ENCODE measurements around the gene DYNLT3. TPM values are rescaled to one million over a fixed set of nuclear protein-coding genes. Genes with fewer than 3 reads are reported as not detected.

DYNLT3 gene
- polyA plus RNA-seq, 2 of the 4 experiments (the other 2 are of a cell fraction), result 26.8 to 27.3 TPM

DNA sequence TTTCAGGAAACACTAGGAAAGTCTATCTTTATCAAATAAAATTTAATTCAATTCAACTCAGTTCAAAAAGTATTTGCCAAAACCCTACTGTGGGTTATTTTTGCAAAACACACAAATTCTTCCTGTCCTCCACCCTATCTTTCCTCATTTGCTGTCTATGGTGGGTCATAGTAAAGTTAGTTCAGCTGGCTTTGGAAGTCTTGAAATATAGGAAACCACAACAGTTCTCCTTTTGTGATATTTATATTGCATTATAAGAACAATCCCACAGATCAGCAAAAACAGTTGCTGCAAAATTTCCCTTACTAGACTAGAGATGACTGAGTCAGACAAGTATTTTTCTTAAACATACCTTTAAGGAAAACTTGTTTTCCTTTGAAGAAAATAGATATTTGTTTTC lies 45.3 kb downstream of the DYNLT3 start:
- ChIA-PET CTCF (no interaction called here), POLR2A (no interaction called here)
- ATAC-seq (no peak), DNase-seq (ENCODE audit: low read depth in 1 of 2, low spot score in 1 of 2) (no peak), FAIRE-seq (peak; percentile 93)
- H3K9me3 ChIP-seq, result no peaks in the 10 kb centered on the region
- H3K4me3 ChIP-seq, result no peak overlapping the region
- H3K27ac ChIP-seq, result no peak overlapping the region
- H3K4me2 ChIP-seq, result no peak overlapping the region
- H3K4me1 ChIP-seq, result no peaks in the 10 kb centered on the region
- no peak for TF ChIP-seq HOXB13 (CRISPR knock-in tag; IDR thresholded peaks at IDR 0.05; ENCODE audit: low read depth)
- TF ChIP-seq BHLHE40 (IDR thresholded peaks at IDR 0.05; ENCODE audit: low read depth, low read length), result no peak
- TF ChIP-seq RNF2 (IDR thresholded peaks at IDR 0.05; ENCODE audit: borderline replicate concordance, low read depth), result no peak
- TF ChIP-seq CHD4 (IDR thresholded peaks at IDR 0.05; ENCODE audit: borderline replicate concordance), result no peak
- TF ChIP-seq CBX2 (IDR thresholded peaks at IDR 0.05; ENCODE audit: borderline replicate concordance, low read depth), result no peak
- TF ChIP-seq, protein P1, sequence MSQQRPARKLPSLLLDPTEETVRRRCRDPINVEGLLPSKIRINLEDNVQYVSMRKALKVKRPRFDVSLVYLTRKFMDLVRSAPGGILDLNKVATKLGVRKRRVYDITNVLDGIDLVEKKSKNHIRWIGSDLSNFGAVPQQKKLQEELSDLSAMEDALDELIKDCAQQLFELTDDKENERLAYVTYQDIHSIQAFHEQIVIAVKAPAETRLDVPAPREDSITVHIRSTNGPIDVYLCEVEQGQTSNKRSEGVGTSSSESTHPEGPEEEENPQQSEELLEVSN (IDR thresholded peaks at IDR 0.05; ENCODE audit: borderline replicate concordance, low read depth), result no peak
- no peak for TF ChIP-seq ZNF302 (CRISPR knock-in tag; IDR thresholded peaks at IDR 0.05)
- TF ChIP-seq RAD21 (conservative IDR thresholded peaks at IDR 0.05 in 1 of 2, IDR thresholded peaks at IDR 0.05 in 1 of 2), result no peak
- no peak for TF ChIP-seq CTCF (IDR thresholded peaks at IDR 0.05)
- no peak for TF ChIP-seq KDM5A (IDR thresholded peaks at IDR 0.05)
- no peak for TF ChIP-seq MAZ (IDR thresholded peaks at IDR 0.05; ENCODE audit: borderline replicate concordance, low read depth, low read length)
- TF ChIP-seq MAX (IDR thresholded peaks at IDR 0.05), result no peak
- TF ChIP-seq CHD2 (IDR thresholded peaks at IDR 0.05; ENCODE audit: low read length, partially characterized antibody), result no peak
- TF ChIP-seq EHF (CRISPR knock-in tag; IDR thresholded peaks at IDR 0.05), result no peak
- no peak for TF ChIP-seq RCOR1 (IDR thresholded peaks at IDR 0.05; ENCODE audit: low read depth, low read length)

- Histone ChIP-seq H3K4me3 (no peak overlapping the region), H3K27ac (no peak overlapping the region), H3K4me1 (no peaks in the 10 kb centered on the region), H3K4me2 (no peak overlapping the region), H3K9me3 (no peaks in the 10 kb centered on the region)
- POLR2A ChIA-PET, result no interaction called here
- ATAC-seq (no peak), DNase-seq (ENCODE audit: low read depth in 1 of 2, low spot score in 1 of 2) (no peak), FAIRE-seq (no peak)
- CTCF ChIA-PET, result no interaction called here
- TF ChIP-seq NR3C1 (IDR thresholded peaks at IDR 0.05), result no peak
- TF ChIP-seq RFX5 (IDR thresholded peaks at IDR 0.05), result no peak
- no peak for TF ChIP-seq CEBPB (IDR thresholded peaks at IDR 0.05)
- no peak for TF ChIP-seq ZFP36 (IDR thresholded peaks at IDR 0.05; ENCODE audit: borderline replicate concordance, partially characterized antibody)
- no peak for TF ChIP-seq MYC (IDR thresholded peaks at IDR 0.05; ENCODE audit: borderline replicate concordance, low read length)
- TF ChIP-seq EHMT2 (IDR thresholded peaks at IDR 0.05; ENCODE audit: low read depth), result no peak
Observed at GRCh38 chrX:37800717-37801116, 46.7 kb downstream of the DYNLT3 start.

- WGBS (ENCODE audit: missing lambda C conversion rate), result 45% methylated on average over 2 of the region's 2 CpGs
- POLR2A ChIA-PET, result no interaction called here
- no peak overlapping the region for H3K4me3 ChIP-seq
- FAIRE-seq (no peak), DNase-seq (ENCODE audit: low read depth in 1 of 2, low spot score in 1 of 2) (no peak), ATAC-seq (no peak)
- H3K4me1 ChIP-seq, result no peaks in the 10 kb centered on the region
- CTCF ChIA-PET, result no interaction called here
- H3K27ac ChIP-seq, result no peak overlapping the region
- H3K9me3 ChIP-seq, result no peaks in the 10 kb centered on the region
- no peak overlapping the region for H3K4me2 ChIP-seq
- TF ChIP-seq FOSB (CRISPR knock-in tag; IDR thresholded peaks at IDR 0.05), result no peak
- no peak for TF ChIP-seq RAD21 (conservative IDR thresholded peaks at IDR 0.05 in 1 of 2, IDR thresholded peaks at IDR 0.05 in 1 of 2)
- no peak for TF ChIP-seq RNF2 (IDR thresholded peaks at IDR 0.05; ENCODE audit: borderline replicate concordance, low read depth)
- no peak for TF ChIP-seq CHD2 (IDR thresholded peaks at IDR 0.05; ENCODE audit: low read length, partially characterized antibody)
- no peak for TF ChIP-seq GATA3 (IDR thresholded peaks at IDR 0.05; ENCODE audit: borderline replicate concordance)
- TF ChIP-seq, protein P2, sequence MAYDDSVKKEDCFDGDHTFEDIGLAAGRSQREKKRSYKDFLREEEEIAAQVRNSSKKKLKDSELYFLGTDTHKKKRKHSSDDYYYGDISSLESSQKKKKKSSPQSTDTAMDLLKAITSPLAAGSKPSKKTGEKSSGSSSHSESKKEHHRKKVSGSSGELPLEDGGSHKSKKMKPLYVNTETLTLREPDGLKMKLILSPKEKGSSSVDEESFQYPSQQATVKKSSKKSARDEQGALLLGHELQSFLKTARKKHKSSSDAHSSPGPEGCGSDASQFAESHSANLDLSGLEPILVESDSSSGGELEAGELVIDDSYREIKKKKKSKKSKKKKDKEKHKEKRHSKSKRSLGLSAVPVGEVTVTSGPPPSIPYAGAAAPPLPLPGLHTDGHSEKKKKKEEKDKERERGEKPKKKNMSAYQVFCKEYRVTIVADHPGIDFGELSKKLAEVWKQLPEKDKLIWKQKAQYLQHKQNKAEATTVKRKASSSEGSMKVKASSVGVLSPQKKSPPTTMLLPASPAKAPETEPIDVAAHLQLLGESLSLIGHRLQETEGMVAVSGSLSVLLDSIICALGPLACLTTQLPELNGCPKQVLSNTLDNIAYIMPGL (CRISPR knock-in tag; IDR thresholded peaks at IDR 0.05; ENCODE audit: borderline replicate concordance), result no peak
- TF ChIP-seq, protein P1 (IDR thresholded peaks at IDR 0.05; ENCODE audit: borderline replicate concordance, low read depth), result no peak
- no peak for TF ChIP-seq FOSL2 (IDR thresholded peaks at IDR 0.05)
- no peak for TF ChIP-seq FOSL2 (CRISPR knock-in tag; IDR thresholded peaks at IDR 0.05)
- TF ChIP-seq CHD4 (IDR thresholded peaks at IDR 0.05; ENCODE audit: borderline replicate concordance), result no peak
- TF ChIP-seq TFCP2L1 (CRISPR knock-in tag; IDR thresholded peaks at IDR 0.05), result no peak
- TF ChIP-seq, protein P3, sequence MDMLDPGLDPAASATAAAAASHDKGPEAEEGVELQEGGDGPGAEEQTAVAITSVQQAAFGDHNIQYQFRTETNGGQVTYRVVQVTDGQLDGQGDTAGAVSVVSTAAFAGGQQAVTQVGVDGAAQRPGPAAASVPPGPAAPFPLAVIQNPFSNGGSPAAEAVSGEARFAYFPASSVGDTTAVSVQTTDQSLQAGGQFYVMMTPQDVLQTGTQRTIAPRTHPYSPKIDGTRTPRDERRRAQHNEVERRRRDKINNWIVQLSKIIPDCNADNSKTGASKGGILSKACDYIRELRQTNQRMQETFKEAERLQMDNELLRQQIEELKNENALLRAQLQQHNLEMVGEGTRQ (IDR thresholded peaks at IDR 0.05), result no peak
- no peak for TF ChIP-seq EHMT2 (IDR thresholded peaks at IDR 0.05; ENCODE audit: low read depth)
- TF ChIP-seq NPAS2 (CRISPR knock-in tag; IDR thresholded peaks at IDR 0.05; ENCODE audit: borderline replicate concordance), result no peak
- no peak for TF ChIP-seq HOXA7 (CRISPR knock-in tag; IDR thresholded peaks at IDR 0.05)
- no peak for TF ChIP-seq ZNF302 (CRISPR knock-in tag; IDR thresholded peaks at IDR 0.05)
Observed at GRCh38 chrX:37799936-37800335, 47.4 kb downstream of the DYNLT3 start.
